ENCODE results near the gene HDAC9.

GRCh38 chr7:18559756-18560155 lies 64.2 kb downstream of the HDAC9 start:
- no peak for TF ChIP-seq POLR2A (IDR thresholded peaks at IDR 0.05; ENCODE audit: low read depth, low read length)
- TF ChIP-seq POLR2AphosphoS5 (IDR thresholded peaks at IDR 0.05; ENCODE audit: low read depth, low read length), result no peak
- no peak for TF ChIP-seq TAF1 (IDR thresholded peaks at IDR 0.05; ENCODE audit: borderline replicate concordance, low read depth, low read length)

All from GM12892 (cell line).